ENCODE data around the gene ESRRG. TPM values are rescaled to one million over a fixed set of nuclear protein-coding genes. Genes with fewer than 3 reads are reported as not detected.

Gene ESRRG
- polyA plus RNA-seq, 4 donors, result 2.4 to 9.5 (median 5.2) TPM

DNA sequence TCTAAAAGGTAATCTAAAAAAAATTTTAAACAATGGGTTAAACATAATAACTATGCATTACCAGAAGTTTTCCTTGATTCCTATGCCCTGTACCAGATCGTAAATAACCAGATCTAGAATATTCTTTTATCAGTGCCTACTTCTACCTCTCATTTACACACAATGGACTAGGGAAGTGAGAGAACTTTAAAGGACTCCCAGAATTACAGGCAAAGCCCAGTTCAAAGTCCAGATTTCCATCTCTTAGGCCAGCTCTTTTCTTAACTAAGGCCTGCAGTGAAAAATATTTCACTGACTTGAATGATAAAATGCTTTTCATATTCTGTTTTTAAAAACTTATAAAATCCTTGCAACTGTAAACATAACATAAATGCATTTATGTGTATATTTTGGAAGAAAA lies 32.6 kb downstream of the ESRRG start:
- no peaks in the 10 kb centered on the region for H3K9me3 ChIP-seq (ENCODE audit: control insufficient read depth in 2 of 2, insufficient read depth in 1 of 2, low read depth in 1 of 2, low read length in 1 of 2)
- H3K4me1 ChIP-seq (ENCODE audit: control insufficient read depth in 3 of 3, insufficient read depth in 2 of 3, low read depth in 1 of 3, low read length in 2 of 3), result peaks cover 0 to 3% (median 0%) of the 10 kb centered on the region in 3 donors
- H3K36me3 ChIP-seq (ENCODE audit: control insufficient read depth in 3 of 3, insufficient read depth in 2 of 3, low read depth in 1 of 3, low read length in 3 of 3), result no peaks in the 10 kb centered on the region
- peak overlapping the region in 1 of 3 donors; percentile 39 for H3K27ac ChIP-seq (ENCODE audit: low read depth in 1 of 3, low read length in 2 of 3)
- DNase-seq, result peak; percentile 56 to 77
- no peak for FAIRE-seq
- 21 to 60% (median 38%) methylated on average over 1 of the region's 1 CpG for WGBS, 3 donors
- no peaks in the 10 kb centered on the region for H3K27me3 ChIP-seq (ENCODE audit: control insufficient read depth in 3 of 3, insufficient read depth in 3 of 3, low read length in 3 of 3)
- H3K4me3 ChIP-seq (ENCODE audit: low read depth in 1 of 3, low read length in 3 of 3), result no peak overlapping the region

DNA sequence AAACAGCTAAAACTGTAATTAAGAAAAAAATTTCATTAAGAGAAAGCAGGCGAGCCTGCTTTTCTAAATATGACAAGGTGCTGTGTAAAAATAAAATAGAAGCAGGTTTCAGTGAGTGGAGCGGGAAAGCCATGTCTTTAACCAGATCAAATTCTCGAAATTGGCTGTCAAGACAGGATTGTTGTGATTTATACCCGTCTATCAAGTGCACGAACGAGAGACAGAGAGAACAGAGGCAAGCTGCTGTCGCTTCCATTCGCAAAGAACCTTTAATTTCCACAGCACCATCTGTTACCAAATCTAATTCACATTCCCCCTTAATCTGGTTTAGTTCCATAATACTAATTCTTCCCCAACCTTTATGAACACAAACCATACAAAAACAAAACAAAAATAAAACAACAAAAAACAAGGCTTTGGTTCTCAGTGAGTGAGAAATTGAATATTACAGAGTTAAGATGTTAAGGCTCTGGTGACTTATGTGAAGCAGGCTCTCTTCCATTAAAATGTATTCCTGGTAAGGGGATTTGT lies 35.0 kb downstream of the ESRRG start:
- 84 to 88% (median 86%) methylated on average over 8 of the region's 8 CpGs for WGBS, 3 donors
- Histone ChIP-seq H3K9me3 (ENCODE audit: control insufficient read depth in 2 of 2, insufficient read depth in 1 of 2, low read depth in 1 of 2, low read length in 1 of 2) (no peaks in the 10 kb centered on the region), H3K4me1 (ENCODE audit: control insufficient read depth in 3 of 3, insufficient read depth in 2 of 3, low read depth in 1 of 3, low read length in 2 of 3) (peaks cover 0 to 3% (median 0%) of the 10 kb centered on the region in 3 donors), H3K27ac (ENCODE audit: low read depth in 1 of 3, low read length in 2 of 3) (no peak overlapping the region), H3K36me3 (ENCODE audit: control insufficient read depth in 3 of 3, insufficient read depth in 2 of 3, low read depth in 1 of 3, low read length in 3 of 3) (no peaks in the 10 kb centered on the region), H3K4me3 (ENCODE audit: low read depth in 1 of 3, low read length in 3 of 3) (no peak overlapping the region), H3K27me3 (ENCODE audit: control insufficient read depth in 3 of 3, insufficient read depth in 3 of 3, low read length in 3 of 3) (no peaks in the 10 kb centered on the region)
- FAIRE-seq, result no peak
- no peak for DNase-seq

DNA sequence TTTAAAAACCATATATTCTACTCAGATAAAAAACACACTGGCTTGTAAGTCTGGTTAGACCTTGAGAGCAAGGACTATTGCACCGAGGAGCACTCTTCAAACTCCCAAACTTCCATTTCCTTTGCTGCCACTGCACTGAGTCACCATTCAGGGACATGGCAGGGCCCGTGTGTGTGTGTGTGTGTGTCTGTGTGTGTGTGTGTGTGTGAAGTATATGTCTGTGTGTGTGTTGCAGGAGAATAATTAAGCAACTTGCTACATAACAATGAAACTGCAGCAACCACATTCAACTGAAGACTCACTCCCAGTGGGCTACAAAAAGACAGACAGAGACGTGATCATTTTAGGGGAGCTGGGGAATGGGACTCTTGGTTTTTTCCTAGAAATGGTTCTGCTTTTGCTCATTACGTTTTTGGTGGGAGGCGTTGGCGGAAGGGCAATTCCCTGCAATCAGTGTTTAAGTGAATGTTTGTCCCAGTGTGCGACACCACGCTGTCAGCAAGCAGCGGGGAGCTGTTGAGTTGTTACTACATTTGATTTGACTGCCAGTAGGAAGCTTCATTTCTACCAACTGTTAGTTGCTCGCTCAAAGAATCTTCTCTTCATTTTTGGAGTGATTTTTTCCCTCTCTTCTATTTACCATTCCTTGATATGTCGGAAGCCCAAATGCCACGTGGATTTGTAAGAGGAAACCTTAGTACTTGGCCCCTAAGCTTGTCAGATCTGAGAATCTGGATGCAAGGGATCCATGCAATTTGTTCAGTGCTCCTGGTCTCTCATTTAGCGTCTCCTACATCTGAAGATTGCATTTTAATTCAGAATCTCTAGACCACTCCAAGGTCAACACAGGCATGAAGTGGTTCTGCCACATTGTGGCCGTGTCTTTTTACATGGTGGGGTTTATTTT lies 36.1 kb downstream of the ESRRG start:
- DNase-seq (no peak), FAIRE-seq (no peak)
- Histone ChIP-seq H3K27me3 (ENCODE audit: control insufficient read depth in 3 of 3, insufficient read depth in 3 of 3, low read length in 3 of 3) (no peaks in the 10 kb centered on the region), H3K27ac (ENCODE audit: low read depth in 1 of 3, low read length in 2 of 3) (no peak overlapping the region), H3K4me3 (ENCODE audit: low read depth in 1 of 3, low read length in 3 of 3) (no peak overlapping the region), H3K9me3 (ENCODE audit: control insufficient read depth in 2 of 2, insufficient read depth in 1 of 2, low read depth in 1 of 2, low read length in 1 of 2) (no peaks in the 10 kb centered on the region), H3K36me3 (ENCODE audit: control insufficient read depth in 3 of 3, insufficient read depth in 2 of 3, low read depth in 1 of 3, low read length in 3 of 3) (no peaks in the 10 kb centered on the region), H3K4me1 (ENCODE audit: control insufficient read depth in 3 of 3, insufficient read depth in 2 of 3, low read depth in 1 of 3, low read length in 2 of 3) (peaks cover 0 to 3% (median 0%) of the 10 kb centered on the region in 3 donors)
- 60 to 80% (median 78%) methylated on average over 14 of the region's 14 CpGs for WGBS, 3 donors

DNA sequence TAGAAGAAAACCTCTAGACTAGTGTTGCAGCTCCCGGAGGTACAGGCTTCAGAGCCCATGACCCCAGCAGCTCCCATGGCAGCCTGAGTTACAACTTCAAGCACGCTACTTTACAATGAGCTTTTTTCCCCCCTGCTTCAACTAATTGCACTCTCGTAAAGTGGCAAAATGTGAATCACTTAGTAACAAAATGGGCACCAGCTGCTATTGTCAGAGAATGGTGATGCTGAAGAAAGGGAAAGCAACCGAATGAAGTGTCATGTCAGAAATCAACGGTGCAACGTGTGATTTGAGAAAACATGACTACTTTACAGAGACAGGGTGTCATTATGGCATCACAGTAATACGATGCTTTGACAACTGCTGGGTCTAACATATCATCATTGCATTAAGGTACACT lies 40.5 kb downstream of the ESRRG start:
- 87 to 90% (median 87%) methylated on average over 7 of the region's 7 CpGs for WGBS, 3 donors
- FAIRE-seq, result no peak

DNA sequence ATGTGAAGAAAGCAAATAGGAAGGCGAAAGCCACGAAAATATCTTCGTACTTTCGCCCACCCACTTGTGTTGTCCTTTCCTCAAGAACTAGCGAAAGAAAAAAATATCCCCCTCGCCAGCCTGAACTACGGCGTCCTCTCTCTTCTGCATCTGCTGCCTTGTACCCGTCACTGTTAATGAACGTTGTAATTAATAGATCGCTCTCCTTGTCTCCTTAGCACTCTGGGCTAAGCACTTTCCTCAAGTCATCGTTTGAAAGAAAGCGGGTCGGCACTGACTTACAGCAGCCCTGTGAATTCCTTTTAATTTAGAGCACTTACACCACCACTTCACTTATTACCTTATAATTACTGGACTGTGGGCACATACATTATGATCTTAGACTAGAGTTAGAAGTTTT lies 44.1 kb downstream of the ESRRG start:
- no peaks in the 10 kb centered on the region for H3K4me1 ChIP-seq (ENCODE audit: control insufficient read depth in 3 of 3, insufficient read depth in 2 of 3, low read depth in 1 of 3, low read length in 2 of 3)
- H3K4me3 ChIP-seq (ENCODE audit: low read depth in 1 of 3, low read length in 3 of 3), result no peak overlapping the region
- DNase-seq, result no peak
- no peak for FAIRE-seq
- H3K9me3 ChIP-seq (ENCODE audit: control insufficient read depth in 2 of 2, insufficient read depth in 1 of 2, low read depth in 1 of 2, low read length in 1 of 2), result no peaks in the 10 kb centered on the region
- 81 to 93% (median 82%) methylated on average over 14 of the region's 14 CpGs for WGBS, 3 donors
- H3K27me3 ChIP-seq (ENCODE audit: control insufficient read depth in 3 of 3, insufficient read depth in 3 of 3, low read length in 3 of 3), result no peaks in the 10 kb centered on the region
- H3K27ac ChIP-seq (ENCODE audit: low read depth in 1 of 3, low read length in 2 of 3), result no peak overlapping the region
- peaks cover 0 to 7% (median 0%) of the 10 kb centered on the region in 3 donors for H3K36me3 ChIP-seq (ENCODE audit: control insufficient read depth in 3 of 3, insufficient read depth in 2 of 3, low read depth in 1 of 3, low read length in 3 of 3)

More for the DNA sequence above, 40.5 kb downstream of the ESRRG start:
- Histone ChIP-seq H3K9me3 (ENCODE audit: control insufficient read depth in 2 of 2, insufficient read depth in 1 of 2, low read depth in 1 of 2, low read length in 1 of 2) (no peaks in the 10 kb centered on the region), H3K27me3 (ENCODE audit: control insufficient read depth in 3 of 3, insufficient read depth in 3 of 3, low read length in 3 of 3) (no peaks in the 10 kb centered on the region), H3K4me1 (ENCODE audit: control insufficient read depth in 3 of 3, insufficient read depth in 2 of 3, low read depth in 1 of 3, low read length in 2 of 3) (no peaks in the 10 kb centered on the region), H3K36me3 (ENCODE audit: control insufficient read depth in 3 of 3, insufficient read depth in 2 of 3, low read depth in 1 of 3, low read length in 3 of 3) (no peaks in the 10 kb centered on the region), H3K4me3 (ENCODE audit: low read depth in 1 of 3, low read length in 3 of 3) (no peak overlapping the region), H3K27ac (ENCODE audit: low read depth in 1 of 3, low read length in 2 of 3) (no peak overlapping the region)
- DNase-seq, result no peak

DNA sequence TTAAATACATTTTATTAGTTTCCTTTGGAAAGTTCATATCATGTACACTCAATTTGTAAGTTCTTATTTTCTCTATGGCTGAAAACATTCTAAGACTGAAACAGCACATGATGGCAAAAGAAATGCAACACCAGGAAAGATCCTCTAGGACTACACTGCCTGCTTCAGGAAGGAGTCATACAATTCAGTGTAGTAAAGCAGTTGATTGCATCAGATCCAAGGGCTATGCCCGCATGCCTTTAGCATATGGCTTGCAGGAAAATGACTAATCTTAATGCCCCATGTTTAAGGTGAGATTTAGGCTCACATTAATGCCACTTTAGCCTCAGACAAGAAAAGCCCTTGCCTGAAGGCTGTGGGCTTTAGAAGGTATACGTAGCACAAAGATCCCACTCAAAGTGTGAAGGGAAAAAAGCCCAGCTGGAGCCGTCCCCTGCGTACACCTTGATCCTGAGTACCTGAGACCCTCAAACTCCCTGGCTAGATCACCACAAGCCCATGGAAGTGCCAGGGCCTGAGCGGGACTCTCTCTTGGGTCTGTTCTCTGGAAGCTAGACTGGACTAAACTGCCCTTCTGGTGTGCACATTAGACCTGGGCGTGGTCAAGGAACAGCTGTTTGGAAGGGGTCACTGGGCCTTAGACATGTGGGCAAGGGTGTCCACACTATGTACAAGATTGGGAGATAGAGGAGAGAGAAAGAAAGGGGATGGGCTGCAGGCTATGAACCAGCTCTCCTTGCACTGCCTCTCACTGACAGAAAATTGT lies 52.9 kb downstream of the ESRRG start:
- Histone ChIP-seq H3K9me3 (ENCODE audit: control insufficient read depth in 2 of 2, insufficient read depth in 1 of 2, low read depth in 1 of 2, low read length in 1 of 2) (no peaks in the 10 kb centered on the region), H3K27ac (ENCODE audit: low read depth in 1 of 3, low read length in 2 of 3) (no peak overlapping the region), H3K4me3 (ENCODE audit: low read depth in 1 of 3, low read length in 3 of 3) (no peak overlapping the region), H3K4me1 (ENCODE audit: control insufficient read depth in 3 of 3, insufficient read depth in 2 of 3, low read depth in 1 of 3, low read length in 2 of 3) (no peaks in the 10 kb centered on the region), H3K27me3 (ENCODE audit: control insufficient read depth in 3 of 3, insufficient read depth in 3 of 3, low read length in 3 of 3) (no peaks in the 10 kb centered on the region), H3K36me3 (ENCODE audit: control insufficient read depth in 3 of 3, insufficient read depth in 2 of 3, low read depth in 1 of 3, low read length in 3 of 3) (peaks cover 0 to 3% (median 0%) of the 10 kb centered on the region in 3 donors)
- peak in 1 of 2 donors; percentile 28 for DNase-seq
- FAIRE-seq, result no peak
- WGBS, 3 donors, result 91 to 95% (median 95%) methylated on average over 6 of the region's 6 CpGs

DNA sequence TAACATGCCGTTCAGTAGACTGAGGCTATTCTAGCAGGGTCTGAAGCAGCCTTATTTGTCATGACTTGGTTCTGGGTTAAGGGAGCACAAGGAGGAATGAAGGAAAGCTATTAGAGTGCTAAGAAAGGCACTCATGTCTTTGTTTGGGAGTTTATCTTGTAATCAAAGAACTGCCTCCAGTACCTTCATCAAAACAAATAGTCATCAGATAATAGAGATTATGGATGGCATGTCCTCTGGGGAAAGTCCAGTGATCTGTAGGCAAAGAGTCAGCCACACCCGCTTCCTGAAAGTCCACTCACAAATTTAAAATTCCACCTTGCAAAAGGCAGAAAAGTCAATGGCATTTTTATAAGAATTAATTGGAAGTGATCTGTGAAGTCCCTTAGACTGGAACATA lies 56.8 kb downstream of the ESRRG start:
- no peak for FAIRE-seq

DNA sequence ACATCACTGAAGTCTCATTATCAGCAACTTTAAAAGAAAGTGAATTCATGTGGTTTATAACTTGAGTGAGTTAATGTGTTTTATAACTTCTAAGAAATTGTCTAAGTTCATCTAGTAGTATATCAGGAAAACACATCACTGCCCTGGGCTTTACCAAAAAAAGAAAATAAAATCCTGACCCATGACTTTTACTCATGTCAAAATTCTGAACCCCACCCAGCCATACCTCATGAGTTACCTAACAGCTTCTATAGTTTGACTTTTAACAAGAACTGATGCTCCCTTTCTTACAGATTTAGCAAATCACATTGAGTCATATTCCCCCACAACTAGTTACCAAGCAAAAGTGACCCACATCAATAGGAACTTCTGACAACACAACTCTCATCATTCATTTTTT lies 57.4 kb downstream of the ESRRG start:
- Histone ChIP-seq H3K4me3 (ENCODE audit: low read depth in 1 of 3, low read length in 3 of 3) (no peak overlapping the region), H3K27ac (ENCODE audit: low read depth in 1 of 3, low read length in 2 of 3) (peak overlapping the region in 1 of 3 donors; percentile 36), H3K36me3 (ENCODE audit: control insufficient read depth in 3 of 3, insufficient read depth in 2 of 3, low read depth in 1 of 3, low read length in 3 of 3) (no peaks in the 10 kb centered on the region), H3K4me1 (ENCODE audit: control insufficient read depth in 3 of 3, insufficient read depth in 2 of 3, low read depth in 1 of 3, low read length in 2 of 3) (peaks cover 0 to 3% (median 0%) of the 10 kb centered on the region in 3 donors), H3K27me3 (ENCODE audit: control insufficient read depth in 3 of 3, insufficient read depth in 3 of 3, low read length in 3 of 3) (no peaks in the 10 kb centered on the region), H3K9me3 (ENCODE audit: control insufficient read depth in 2 of 2, insufficient read depth in 1 of 2, low read depth in 1 of 2, low read length in 1 of 2) (no peaks in the 10 kb centered on the region)
- FAIRE-seq (no peak), DNase-seq (no peak)

More for the DNA sequence above, 56.8 kb downstream of the ESRRG start:
- 87 to 97% (median 89%) methylated on average over 2 of the region's 2 CpGs for WGBS, 3 donors
- Histone ChIP-seq H3K4me1 (ENCODE audit: control insufficient read depth in 3 of 3, insufficient read depth in 2 of 3, low read depth in 1 of 3, low read length in 2 of 3) (peaks cover 0 to 3% (median 0%) of the 10 kb centered on the region in 3 donors), H3K27ac (ENCODE audit: low read depth in 1 of 3, low read length in 2 of 3) (no peak overlapping the region), H3K4me3 (ENCODE audit: low read depth in 1 of 3, low read length in 3 of 3) (no peak overlapping the region), H3K36me3 (ENCODE audit: control insufficient read depth in 3 of 3, insufficient read depth in 2 of 3, low read depth in 1 of 3, low read length in 3 of 3) (no peaks in the 10 kb centered on the region), H3K9me3 (ENCODE audit: control insufficient read depth in 2 of 2, insufficient read depth in 1 of 2, low read depth in 1 of 2, low read length in 1 of 2) (no peaks in the 10 kb centered on the region), H3K27me3 (ENCODE audit: control insufficient read depth in 3 of 3, insufficient read depth in 3 of 3, low read length in 3 of 3) (no peaks in the 10 kb centered on the region)
- DNase-seq, result no peak
